ENCODE measurements around the gene ACTRT2.

DNA sequence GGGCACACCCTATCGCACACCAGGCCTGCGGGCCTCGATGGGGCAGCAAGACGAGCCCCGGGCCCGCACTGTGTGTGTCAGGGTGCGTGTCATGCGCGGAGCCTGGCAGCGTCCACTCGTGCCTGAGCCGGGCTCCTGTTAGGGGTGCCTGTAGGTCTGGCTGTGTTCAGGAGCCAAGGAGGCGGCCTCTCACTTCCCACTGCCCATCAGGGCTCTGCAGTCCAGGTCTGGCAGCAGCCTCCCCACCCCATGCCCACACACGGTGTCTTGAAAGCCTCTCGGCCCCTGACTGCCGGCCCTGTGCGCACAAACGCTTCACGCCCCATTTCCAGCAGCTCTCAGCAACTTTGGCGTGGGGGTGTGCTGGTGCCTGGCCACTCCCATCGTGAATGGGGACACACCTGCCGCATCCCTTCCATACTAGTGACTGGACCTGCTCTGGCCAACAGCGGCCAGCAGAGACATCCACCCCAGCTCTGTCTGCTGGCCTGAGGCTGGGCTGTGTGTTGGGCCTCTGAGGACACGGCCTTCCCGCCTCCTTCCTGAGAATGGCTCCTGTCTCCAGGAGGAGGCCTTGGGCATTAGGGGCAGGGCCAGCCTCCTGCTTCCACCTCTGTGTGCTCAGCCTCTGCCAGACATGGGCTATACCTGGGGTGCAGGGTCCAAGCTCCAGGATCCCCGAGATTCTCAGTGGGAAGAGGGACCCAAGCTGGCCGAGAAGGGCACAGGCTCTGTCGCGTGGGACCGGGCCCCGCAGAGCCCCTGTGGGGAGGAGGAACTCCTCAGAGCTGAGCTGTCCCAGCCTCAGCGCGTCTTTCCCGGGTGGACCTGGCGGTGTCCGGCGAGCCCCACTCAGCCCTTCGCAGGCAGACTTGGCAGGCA is 41.8 kb upstream of the ACTRT2 start:
- TF ChIP-seq, protein P1, sequence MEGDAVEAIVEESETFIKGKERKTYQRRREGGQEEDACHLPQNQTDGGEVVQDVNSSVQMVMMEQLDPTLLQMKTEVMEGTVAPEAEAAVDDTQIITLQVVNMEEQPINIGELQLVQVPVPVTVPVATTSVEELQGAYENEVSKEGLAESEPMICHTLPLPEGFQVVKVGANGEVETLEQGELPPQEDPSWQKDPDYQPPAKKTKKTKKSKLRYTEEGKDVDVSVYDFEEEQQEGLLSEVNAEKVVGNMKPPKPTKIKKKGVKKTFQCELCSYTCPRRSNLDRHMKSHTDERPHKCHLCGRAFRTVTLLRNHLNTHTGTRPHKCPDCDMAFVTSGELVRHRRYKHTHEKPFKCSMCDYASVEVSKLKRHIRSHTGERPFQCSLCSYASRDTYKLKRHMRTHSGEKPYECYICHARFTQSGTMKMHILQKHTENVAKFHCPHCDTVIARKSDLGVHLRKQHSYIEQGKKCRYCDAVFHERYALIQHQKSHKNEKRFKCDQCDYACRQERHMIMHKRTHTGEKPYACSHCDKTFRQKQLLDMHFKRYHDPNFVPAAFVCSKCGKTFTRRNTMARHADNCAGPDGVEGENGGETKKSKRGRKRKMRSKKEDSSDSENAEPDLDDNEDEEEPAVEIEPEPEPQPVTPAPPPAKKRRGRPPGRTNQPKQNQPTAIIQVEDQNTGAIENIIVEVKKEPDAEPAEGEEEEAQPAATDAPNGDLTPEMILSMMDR (IDR thresholded peaks at IDR 0.05) = no peak
- no peak for TF ChIP-seq POLR2AphosphoS5 (IDR thresholded peaks at IDR 0.05)
